ENCODE results near the gene DOK7.

Gene DOK7

DNA sequence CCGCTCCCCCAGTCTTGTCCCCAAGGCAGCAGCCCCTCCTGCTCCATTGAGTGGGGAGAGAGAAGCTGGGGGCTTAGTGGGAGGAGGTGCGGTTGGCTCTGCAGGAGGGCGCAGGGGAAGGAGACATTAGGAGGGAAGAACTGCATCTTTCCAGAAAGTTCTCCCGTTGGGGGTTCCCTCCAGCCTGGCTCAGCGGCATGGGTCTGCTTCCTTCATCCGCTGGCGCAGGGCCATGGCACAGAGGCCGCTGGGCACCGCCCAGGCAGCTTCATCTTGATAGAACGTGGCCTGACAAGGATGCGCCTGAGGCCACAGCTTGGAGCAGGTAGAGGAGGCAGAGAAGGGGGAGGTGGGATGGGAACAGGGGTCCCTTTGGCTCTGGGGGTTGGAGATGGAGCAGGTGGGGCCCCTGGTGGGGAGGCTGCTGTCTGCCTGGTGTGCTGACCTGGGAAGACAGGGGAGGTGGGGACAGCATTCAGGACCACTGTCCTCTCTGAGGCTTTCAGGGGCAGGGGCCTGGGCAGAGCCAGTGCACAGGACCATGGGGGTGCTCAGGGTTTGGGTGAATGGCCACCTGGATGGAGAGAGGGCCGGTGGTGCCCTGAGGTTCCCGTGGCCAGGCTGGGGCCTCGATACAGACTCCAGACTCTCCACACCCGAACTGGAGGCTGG, 12.1 kb downstream of the DOK7 start:
- DNase-seq (ENCODE audit: low read depth in 2 of 2), result no peak

DNA sequence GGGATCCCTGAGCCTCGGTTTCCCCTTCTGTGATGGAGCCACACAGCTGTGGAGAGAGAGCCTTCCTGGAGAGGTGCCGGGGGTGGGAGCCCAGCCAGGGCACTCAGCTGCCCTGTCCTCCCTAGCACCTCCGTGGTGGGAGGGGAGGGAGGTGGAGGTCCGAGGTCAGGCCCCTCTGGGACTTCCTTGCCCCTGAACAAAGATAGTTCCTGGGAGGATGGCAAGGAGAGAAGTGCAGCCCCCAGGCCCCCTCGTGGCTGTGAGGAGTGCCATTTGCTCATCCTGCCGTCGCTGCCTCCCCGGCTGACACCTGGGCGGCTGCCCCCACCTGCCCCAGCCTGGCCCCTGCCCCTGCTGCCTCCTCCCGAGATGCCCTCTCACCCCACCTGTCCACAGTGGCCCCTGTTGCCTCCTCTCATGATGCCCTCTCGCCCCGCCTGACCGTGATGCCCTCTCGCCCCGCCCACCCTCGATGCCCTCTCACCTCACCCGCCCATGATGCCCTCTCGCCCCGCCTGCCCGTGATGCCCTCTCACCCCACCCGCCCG, 12.7 kb downstream of the DOK7 start:
- no peak for DNase-seq (ENCODE audit: low read depth in 2 of 2)

DNA sequence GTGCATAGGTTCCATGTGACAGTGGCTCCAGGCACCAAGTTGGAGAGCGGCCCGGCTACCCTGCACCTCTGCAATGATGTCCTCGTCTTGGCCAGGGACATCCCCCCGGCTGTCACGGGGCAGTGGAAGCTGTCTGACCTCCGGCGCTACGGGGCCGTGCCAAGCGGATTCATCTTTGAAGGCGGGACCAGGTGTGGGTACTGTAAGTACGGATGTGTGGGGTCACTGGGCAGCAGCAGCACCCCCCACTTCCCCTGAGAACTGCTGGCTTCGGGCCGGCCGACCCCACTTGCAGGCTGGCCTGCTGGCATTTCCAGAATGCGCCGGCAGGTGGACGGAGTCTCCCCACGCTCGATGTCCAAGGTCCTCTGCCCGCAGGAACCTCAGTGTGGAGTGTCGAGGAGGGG, 13.2 kb downstream of the DOK7 start:
- no peak for DNase-seq (ENCODE audit: low read depth in 2 of 2)

DNA sequence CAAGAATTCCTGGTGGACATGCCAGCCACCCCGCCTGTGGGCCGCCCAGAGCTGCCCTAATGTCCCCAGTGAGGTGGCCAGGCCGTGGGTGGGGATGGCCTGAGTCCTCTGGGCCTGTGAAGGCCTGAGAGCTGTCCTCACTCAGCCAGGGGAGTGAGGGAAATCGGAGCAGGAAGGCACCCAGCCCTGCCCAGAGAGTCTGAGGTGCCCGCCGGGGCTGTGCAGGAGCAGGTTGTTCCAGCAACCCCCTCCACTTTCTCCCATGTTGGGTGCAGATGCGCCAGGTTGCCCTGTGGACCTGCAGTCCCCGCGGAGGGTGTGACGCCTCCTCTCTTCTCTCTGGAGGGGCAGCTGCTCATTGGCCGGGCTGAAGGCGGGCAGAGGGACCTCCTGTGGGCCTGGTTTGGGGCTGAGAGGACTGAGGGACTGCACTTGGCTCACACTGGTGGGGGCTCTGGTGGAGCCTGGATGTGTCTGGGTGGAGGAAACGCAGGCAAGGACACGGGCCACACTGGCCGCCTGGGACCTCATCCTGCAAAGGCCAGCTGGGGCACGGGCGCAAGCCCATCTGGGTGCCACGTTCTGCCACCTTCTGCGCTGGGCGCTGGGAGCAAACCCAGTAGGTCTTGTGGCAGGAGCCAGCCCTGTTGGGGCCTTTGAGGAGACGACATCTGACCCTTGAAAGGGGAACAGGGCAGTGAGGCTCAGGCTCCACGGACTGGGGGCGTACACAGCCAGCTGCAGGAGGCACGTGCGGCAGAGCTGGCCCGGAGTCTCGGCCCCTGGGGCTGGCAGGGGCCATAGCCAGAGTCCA, 14.0 kb downstream of the DOK7 start:
- no peak for DNase-seq (ENCODE audit: low read depth in 2 of 2)

DNA sequence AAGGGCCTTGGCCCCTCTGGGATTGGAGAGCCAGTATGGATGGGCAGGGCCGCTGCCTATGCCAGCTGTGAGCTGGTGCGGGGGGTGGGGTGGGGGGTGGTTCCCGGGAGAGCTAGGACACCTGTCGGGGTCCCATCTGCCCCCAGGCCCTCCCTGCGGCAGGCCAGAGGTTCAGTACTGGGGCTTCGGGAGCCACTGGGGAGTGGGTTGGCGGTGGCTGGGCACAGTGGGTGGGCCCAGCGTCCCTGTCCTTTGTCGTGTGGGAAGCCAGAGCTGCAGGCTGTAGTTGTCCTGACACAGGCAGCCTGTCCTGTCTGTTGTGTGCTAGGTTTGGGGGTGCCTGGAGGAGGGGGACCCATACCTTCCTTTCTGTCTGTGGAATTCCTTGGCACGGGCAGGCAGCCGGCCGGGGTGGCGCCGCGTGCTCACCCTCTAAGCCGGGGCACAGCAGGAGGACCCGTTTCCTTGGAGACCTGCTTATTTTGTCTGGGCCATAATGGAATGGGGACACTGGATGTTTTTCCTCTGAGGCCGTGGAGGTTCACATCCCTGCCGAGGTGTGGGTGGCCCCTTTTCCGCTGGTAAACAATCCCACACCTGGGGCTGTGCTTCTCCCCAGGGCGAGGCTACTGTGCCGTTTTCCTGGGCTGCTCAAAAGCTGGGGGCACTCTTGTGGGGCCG, 14.8 kb downstream of the DOK7 start:
- DNase-seq (ENCODE audit: low read depth in 2 of 2), result no peak

DNA sequence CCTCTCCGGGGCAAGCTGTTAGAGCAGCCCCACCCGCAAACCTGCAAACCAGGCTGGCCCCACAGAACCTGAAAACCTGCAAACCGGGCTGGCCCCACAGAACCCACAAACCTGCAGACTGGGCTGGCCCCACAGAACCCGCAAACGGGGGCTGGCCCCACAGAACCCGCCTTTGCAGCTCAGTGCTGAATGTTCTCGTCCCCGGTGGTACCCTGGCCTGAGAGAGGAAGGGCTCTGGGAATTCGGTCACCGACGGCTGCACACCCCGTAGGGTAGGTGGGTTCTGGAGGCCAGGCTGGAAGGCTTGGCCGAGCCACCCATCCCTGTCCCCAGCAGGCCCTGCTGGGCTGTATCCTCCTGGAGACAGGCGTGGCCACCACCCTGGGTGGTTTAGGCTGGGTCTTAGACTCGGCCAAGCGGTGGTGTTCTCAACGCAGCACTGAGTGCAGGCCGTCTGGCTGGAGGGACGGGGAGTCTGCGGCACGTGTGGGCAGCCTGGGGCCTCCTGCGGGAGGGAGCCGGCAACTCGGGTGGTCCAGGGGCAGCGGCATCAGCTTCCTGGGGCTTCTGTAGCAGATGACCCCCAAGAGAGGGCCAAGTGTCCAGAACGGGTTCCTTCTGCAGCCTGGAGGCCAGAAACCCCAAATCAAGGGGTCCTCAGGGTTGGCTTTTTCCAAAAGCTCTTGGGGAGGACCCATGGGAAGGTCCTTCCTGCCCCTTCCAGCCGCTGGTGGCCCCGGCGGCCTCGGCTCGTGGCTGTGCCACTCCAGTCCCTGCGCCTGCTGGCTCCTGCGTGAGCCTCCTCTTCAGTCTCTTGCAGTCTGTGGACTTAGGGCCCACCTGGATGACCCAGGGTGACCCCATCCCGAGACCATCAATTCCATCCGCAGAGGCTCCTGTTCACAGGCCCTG, 15.6 kb downstream of the DOK7 start:
- DNase-seq (ENCODE audit: low read depth in 2 of 2), result no peak

DNA sequence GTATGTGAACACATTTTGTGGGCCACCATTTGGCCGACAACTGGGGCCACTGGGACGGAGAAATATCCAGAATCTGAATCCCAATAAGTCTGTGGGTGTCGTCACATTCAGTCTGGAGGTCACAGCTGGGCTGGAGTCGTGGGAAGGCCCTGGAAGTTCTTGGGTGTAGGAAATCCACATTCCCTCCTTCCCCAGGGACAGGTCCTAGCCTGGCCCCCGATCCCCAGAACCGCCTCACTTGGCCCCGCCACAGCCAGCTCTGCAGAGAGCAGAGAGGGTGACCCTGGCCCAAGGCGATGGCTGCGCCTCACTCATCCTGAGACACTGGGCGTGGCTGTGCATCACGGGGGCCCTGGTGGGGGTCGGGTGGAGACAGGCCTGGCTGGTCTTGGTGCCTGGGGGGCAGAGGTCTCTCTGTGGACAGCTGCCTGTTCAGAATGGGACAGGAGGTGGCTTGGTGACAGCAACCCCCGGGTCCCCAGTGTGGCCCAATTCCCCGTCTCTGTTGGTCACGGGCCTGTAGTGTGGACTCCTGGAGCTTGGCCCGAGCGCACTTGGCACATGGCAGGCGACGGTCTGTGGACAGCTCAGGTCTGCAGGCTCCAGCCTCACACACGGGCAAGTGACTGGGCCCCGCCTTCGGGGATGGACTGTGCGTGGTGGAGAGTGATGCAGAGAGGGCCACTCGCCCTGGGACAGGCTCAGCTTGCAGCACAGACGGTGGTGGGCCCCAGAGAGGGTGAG, 16.4 kb downstream of the DOK7 start:
- no peak for DNase-seq (ENCODE audit: low read depth in 2 of 2)

DNA sequence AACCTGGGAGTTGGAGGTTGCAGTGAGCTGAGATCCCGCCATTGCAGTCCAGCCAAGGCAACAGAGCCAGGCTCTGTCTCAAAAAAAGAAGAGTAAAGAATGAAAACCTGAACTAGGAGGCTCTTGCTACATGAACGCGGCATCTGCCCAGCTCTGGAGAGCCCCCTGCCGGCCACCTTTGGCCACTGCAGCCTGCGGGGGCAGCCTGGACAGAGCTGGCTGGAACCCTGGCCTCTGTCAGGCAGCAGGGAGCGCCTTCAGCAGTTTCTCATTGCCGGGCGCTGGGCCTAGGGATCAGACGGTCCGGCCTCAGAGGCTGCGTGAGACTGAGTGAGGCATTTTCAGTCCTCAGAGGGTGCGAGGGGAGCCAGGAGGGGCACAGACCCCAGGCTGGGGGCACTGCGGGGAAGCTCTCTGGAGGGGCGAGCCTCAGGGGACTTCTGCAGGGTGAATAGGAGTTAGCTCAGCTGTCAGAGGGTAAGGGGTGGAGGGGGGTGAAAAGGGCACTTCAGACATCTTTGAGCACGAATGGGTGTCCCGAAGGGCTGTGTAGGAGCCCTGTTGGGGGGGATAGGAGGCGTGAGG, 17.5 kb downstream of the DOK7 start:
- DNase-seq (ENCODE audit: low read depth in 2 of 2), result peak; percentile 70 to 78

DNA sequence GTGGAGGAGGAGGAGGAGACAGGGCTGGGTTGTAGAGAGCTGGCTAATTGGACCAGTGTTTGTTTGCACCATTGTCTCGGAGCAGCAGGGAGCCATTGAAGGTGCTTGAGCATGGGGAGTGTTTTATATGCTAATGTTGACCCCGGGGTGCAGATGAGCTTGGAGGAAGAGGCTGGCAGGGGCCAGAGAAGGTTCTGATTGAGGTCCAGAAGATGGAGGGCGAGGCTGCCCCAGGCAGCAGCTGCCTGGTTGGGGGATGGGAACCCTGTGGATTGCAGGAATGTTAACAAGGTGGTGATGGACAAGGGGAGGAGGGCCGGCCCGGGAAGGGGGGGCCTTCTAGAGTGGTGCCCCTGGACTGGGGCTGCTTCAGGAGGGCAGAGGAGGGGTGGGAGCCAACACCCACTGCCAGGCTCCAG, 18.0 kb downstream of the DOK7 start:
- no peak for DNase-seq (ENCODE audit: low read depth in 2 of 2)

DNA sequence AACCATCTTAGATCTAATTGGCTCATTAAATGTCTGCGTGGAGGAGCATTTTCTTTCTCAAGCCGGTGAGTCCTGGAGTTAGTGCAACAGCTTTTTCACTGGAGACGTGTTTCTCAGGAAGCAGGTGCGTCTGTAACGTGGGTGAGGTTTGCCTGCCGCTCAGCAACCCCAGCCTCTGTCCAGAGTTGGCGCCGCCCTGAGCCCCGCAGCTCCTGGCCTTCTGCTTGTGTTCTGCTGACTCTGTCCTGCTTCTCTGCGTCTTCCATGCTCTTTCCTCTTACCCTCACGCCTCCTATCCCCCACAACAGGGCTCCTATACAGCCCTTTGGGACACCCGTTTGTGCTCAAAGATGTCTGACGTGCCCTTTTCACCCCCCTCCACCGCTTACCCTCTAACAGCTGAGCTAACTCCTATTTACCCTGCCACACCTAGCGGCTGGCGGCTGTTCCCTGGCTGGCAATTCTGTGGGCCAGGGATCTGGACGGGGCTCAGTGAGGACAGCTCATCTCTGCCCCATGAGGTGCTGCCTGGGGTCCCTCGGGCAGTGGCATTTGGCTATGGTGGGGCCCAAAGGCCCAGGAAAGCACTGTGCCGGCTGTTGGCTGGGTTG, 18.8 kb downstream of the DOK7 start:
- no peak for DNase-seq (ENCODE audit: low read depth in 2 of 2)

DNA sequence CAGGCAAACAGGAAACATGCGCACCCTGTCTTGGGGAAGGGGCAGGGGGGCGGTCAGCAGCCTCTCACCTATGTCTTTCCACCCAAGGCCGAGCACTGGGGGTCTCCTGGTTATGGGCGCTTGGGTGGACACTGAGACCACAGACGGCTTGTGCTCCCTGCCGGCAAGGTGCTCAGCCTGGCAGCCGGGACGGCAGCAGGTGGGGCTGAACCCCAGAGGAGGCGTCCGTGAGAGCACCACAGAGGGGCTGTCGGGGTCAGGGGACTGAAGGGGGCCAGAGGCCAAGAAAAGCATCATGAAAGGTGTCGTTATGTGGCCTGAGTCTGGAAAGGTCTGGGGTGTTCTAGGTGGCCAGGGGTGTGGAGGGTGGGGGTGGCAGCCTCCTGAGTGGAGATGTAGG, 19.6 kb downstream of the DOK7 start:
- DNase-seq (ENCODE audit: low read depth in 2 of 2), result no peak

DNA sequence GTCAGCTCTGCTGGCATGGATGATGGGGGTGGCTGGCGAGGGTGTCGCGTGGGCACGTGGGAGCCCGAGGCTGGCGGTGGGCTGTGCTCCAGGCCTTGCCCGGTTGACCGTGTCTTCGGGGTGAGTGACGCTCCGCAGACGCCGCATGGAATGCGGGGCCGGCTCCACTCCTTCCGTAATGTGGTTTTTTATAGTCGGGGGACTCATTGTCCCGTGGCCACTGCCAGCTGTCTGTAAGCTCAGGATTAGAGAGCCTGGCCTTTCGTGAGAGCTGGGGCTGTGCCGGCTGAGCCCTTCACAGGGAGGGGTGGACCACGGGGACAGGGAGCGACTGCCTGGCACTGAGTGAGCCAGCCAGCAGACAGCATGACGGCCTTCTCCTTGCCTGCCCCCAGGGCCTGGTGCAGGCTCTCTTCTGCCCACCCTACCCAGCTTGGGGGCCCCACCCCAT, 20.4 kb downstream of the DOK7 start:
- DNase-seq (ENCODE audit: low read depth in 2 of 2), result no peak

DNA sequence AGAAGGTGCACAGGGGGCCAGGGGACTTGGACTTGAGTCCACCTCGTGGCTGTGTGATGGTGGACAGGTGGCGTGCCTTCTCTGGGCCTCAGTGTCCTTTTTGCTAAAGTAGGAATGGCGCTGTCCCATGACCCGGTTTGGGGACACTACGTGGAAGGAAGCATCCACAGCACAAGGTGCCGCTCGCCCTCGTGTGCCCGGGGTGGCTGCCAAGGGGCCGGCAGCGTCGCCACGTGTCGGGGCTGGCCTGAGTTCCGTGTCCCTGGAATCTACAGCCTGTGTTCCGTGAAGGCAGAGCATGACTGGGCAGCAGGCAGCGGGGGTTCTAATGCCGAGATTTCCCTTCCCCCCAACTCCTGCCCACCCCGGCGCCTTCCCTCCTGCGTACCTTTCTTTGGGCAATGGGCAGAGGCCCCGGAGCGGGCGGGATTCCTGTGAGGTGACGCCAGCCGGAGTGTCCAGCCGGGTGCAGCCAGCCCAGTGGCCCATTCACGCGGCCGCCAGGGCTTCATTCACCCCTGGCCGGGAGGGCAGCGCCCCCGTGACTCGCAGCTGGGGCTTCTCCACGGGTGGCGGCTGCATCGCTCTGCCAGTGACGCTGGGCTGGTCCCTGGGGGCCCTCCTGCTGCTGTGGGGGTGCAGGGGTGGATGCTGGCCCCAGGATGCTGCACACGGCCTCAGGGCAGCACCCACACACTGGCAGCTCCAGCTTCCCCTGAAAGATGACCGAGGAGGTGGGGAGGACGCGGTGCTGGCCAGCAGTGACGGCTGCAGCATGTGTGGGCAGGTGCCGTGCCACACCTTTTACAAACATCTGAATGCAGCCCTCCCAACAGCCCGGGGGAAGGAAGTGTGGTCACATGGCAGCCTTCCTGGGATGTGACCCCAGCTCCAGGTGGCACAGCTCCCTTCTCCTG, 21.2 kb downstream of the DOK7 start:
- DNase-seq (ENCODE audit: low read depth in 2 of 2), result no peak

DNA sequence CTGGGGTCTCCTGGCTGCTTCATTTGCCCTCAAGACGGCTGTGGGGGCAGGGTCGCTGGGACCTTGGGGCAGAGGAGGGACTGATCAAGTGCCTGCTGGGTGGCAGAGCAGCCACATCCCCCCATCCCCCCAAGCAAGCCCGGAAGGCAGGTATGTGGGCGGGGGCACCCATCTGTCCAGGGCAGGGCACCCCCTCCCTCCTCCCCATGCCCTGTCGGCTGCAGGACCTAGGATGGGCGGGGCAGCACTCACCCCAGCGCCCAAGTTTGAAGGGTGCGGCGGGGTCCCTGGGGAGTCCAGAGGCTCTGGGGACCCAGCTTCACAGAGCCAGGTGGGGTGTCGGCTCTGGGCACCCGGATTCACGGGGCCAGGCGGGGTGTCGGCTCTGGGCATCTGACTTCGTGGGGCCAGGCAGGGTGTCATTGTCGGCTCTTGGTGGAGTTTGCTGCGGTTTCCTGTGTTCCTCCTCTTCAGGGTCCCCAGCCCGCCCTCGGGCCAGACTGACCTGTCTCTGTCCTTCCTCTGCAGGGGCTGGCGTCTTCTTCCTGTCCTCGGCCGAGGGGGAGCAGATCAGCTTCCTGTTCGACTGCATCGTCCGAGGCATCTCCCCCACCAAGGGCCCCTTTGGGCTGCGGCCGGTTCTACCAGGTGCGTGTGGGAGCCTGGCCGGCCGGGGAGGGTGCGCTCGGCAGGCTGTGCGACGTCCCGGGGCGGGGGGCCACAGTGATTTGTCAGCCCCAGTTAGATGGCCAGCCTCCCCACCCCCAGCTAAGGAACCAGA, 22.1 kb downstream of the DOK7 start:
- DNase-seq (ENCODE audit: low read depth in 2 of 2), result no peak

DNA sequence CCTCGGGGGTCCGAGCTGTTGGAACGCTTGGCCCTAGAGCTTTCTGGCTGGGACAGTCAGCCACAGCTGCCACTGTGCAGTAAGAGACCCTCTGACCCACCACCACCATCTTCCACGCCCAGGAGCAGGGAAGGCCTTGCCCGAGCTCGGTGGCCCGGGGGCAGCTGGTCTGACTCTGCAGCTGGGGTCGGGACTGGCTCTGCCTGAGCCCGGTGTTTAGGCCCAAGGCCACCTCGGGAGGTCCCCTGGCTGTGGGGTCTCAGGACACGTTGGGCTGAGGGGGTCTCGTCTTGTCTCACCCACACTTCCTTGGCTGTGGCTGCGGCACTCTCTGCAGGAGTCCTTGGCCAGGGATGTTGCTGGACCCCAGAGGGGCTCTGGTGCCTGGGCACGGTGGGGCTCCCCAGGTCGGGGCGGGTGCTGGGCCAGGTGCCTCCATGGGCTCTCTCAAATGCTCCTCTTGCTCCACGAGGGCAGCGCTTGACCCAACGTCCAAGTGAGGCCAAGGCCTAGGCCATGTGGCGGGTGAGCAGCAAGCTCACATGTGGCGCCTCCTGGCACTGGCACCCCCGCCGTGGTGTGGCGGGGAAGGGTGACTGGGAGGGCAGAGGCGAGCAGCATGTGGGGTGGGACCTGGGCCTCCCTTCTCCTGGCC, 22.9 kb downstream of the DOK7 start:
- DNase-seq (ENCODE audit: low read depth in 2 of 2), result no peak

DNA sequence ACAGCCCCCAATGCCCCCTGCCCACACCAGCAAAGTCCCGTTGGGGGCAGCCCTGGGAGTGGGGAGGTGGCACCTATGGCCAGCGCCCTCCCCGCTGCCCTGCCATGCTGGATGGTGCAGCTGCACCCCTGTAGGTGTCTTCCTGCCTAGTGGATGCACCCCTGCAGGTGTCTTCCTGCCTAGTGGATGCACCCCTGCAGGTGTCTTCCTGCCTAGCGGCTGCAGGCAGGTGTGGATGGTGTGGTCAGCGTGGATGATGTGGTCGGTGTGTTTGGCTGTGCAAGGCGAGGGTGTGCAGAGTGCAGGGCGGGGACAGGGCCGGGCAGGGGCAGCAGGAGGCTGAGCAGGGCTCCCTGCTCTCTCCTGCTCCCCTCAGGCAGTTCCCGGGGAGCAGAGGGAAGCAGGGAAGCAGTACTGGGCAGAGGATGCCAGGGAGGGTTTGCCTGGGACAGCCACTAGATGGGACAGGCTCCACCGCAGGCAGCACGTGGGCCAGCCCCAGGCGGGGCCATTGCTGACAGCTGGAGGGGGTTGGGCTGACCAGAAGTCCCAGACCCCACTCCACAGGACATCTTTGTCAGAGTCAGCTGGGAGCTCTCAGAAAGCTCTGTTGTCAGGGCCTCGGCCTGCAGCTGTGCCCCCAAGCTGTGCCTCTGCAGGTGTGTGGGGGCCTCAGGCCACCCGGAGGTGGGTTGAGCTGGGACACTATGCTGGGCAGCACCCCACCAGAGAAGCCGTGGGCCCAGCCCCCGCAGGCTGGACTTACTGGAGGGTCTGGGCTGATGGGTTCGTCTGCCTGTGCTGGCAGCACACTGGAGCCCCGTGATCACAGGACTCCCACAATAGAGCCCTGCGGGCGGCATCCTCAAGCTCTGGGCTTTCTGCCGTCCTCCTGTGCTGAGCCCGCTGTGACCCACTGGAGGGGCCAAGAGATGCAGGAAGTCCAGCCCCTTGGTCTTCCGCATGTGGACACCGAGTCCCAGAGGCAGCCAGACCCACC, 23.7 kb downstream of the DOK7 start:
- no peak for DNase-seq (ENCODE audit: low read depth in 2 of 2)
